GM12892 (cell line): ENCODE data around the gene TNC.

ENCODE experiments used
- DNase-seq: peaks from one replicate; pipeline ENCODE4 v3.0.0; 2011; ENCODE audit not compliant: insufficient read length
- FAIRE-seq: peaks from 2 replicates; lab custom pipeline; 2011; peaks lifted over from hg19 to GRCh38; lab: Jason Lieb, UNC
- POLR2A ChIP-seq: IDR thresholded peaks from 2 replicates; pipeline ENCODE4 v1.6.1; 2011; ENCODE audit warnings: low read depth, low read length, control low read depth
- POLR2AphosphoS5 ChIP-seq: IDR thresholded peaks from 2 replicates; pipeline ENCODE4 v1.6.1; 2011; ENCODE audit warnings: low read depth, low read length, control low read depth
- TAF1 ChIP-seq: IDR thresholded peaks from 2 replicates; pipeline ENCODE4 v1.6.1; 2011; ENCODE audit warnings: low read depth, mild to moderate bottlenecking, control low read depth, low read length, borderline replicate concordance

TNC gene

GRCh38 chr9:114995681-114996221, 122.2 kb downstream of the TNC start:
- TF ChIP-seq POLR2A, result no peak
- no peak for TF ChIP-seq POLR2AphosphoS5
- TF ChIP-seq TAF1, result no peak
- FAIRE-seq (no peak), DNase-seq (no peak)

GRCh38 chr9:114994768-114995167, 123.2 kb downstream of the TNC start:
- DNase-seq, result no peak
- TF ChIP-seq POLR2A (no peak), TAF1 (no peak), POLR2AphosphoS5 (no peak)
- FAIRE-seq, result no peak

- DNase-seq (no peak), FAIRE-seq (no peak)
- TF ChIP-seq POLR2AphosphoS5, result no peak
Measured at GRCh38 chr9:114991861-114992260, 126.1 kb downstream of the TNC start.

- FAIRE-seq (no peak), DNase-seq (no peak)
- TF ChIP-seq TAF1 (no peak), POLR2AphosphoS5 (no peak), POLR2A (no peak)
Measured at GRCh38 chr9:114990901-114991300, 127.1 kb downstream of the TNC start.

GRCh38 chr9:114989600-114990410, 128.2 kb downstream of the TNC start:
- FAIRE-seq, result peak; percentile 80
- DNase-seq, result no peak
- TF ChIP-seq POLR2AphosphoS5 (no peak), TAF1 (no peak), POLR2A (no peak)

GRCh38 chr9:114988962-114989599, 128.9 kb downstream of the TNC start:
- FAIRE-seq (peak; percentile 82), DNase-seq (no peak)
- TF ChIP-seq TAF1, result no peak
- no peak for TF ChIP-seq POLR2AphosphoS5
- no peak for TF ChIP-seq POLR2A

GRCh38 chr9:114987116-114987515, 130.8 kb downstream of the TNC start:
- no peak for FAIRE-seq
- TF ChIP-seq POLR2A (no peak), POLR2AphosphoS5 (no peak), TAF1 (no peak)
- no peak for DNase-seq

GRCh38 chr9:114985959-114986501, 131.9 kb downstream of the TNC start:
- TF ChIP-seq TAF1 (no peak), POLR2A (no peak), POLR2AphosphoS5 (no peak)
- DNase-seq (no peak), FAIRE-seq (no peak)

GRCh38 chr9:114981063-114981462, 136.9 kb downstream of the TNC start:
- DNase-seq, result no peak
- TF ChIP-seq TAF1, result no peak
- FAIRE-seq, result no peak

- no peak for DNase-seq
- TF ChIP-seq TAF1 (no peak), POLR2AphosphoS5 (no peak), POLR2A (no peak)
- no peak for FAIRE-seq
Measured at GRCh38 chr9:114973216-114973615, 144.7 kb downstream of the TNC start.

GRCh38 chr9:114972510-114973136, 145.3 kb downstream of the TNC start:
- DNase-seq (no peak), FAIRE-seq (no peak)
- TF ChIP-seq POLR2A (no peak), TAF1 (no peak), POLR2AphosphoS5 (no peak)
